ENCODE measurements around the gene ATP1B3.

- TF ChIP-seq CTCF (IDR thresholded peaks at IDR 0.05) (no peak), POLR2A (IDR thresholded peaks at IDR 0.05) (peak in 1 of 2 donors; percentile 82)
Measured at GRCh38 chr3:141876381-141876890, at the start of gene ATP1B3.

Data from lower leg skin (tissue), 3 donors.